Naive thymus-derived CD8-positive, alpha-beta T cell (primary cell): ENCODE results near the gene SLC15A3. TPM values are rescaled to one million over a fixed set of nuclear protein-coding genes. Genes with fewer than 3 reads are reported as not detected.
A peak's percentile ranks its signal among the peaks of the same experiment; 100 is the strongest.

Experiments
- ATAC-seq, 2 donors: fragments of 150-1000 bp; cut with Tn5 transposase in 1 of 2; sonication (Bioruptor Pico), chemical (Tn5 transposase) in 1 of 2; 1 replicate in 1 of 2; 2 replicates in 1 of 2; pipeline ENCODE4 v1.10.0; 2021; ENCODE audit warnings: mild to moderate bottlenecking in 2 of 2, moderate library complexity in 2 of 2
- POLR2A ChIA-PET: fragments of 350-600 bp; sonication (Branson Sonifier 250); formaldehyde crosslinking; loops from one replicate; lab custom pipeline; 2021; ENCODE audit warnings: antibody characterized with exemption; lab: Charles Lee
- DNase-seq, 10 donors: peaks; one replicate each; pipeline versions ENCODE4 v3.0.0 to v3.0.0-alpha.2; 2020 to 2022
- H3K27ac Mint-ChIP-seq, 10 donors: one replicate each; pipeline ENCODE4 v1.8.0; 2020 to 2022; ENCODE audit warnings: mild to moderate bottlenecking in 10 of 10, mixed read lengths in 10 of 10, moderate library complexity in 4 of 10, inconsistent platforms in 1 of 10
- H3K27me3 Mint-ChIP-seq, 5 donors: one replicate each; pipeline ENCODE4 v1.8.0; 2021 to 2022; ENCODE audit warnings: mixed read lengths in 5 of 5
- H3K36me3 Mint-ChIP-seq, 3 donors: one replicate each; pipeline ENCODE4 v1.8.0; 2020 to 2022; ENCODE audit warnings: mixed read lengths in 3 of 3, mild to moderate bottlenecking in 2 of 3, inconsistent platforms in 1 of 3
- H3K4me1 Mint-ChIP-seq, 4 donors: one replicate each; pipeline ENCODE4 v1.8.0; 2021 to 2022; ENCODE audit warnings: mixed read lengths in 4 of 4
- H3K4me3 Mint-ChIP-seq, 10 donors: one replicate each; pipeline ENCODE4 v1.8.0; 2020 to 2022; ENCODE audit warnings: mild to moderate bottlenecking in 10 of 10, mixed read lengths in 10 of 10, moderate library complexity in 6 of 10, inconsistent platforms in 1 of 10
- H3K9me3 Mint-ChIP-seq, 9 donors: one replicate each; pipeline ENCODE4 v1.8.0; 2020 to 2022; ENCODE audit warnings: mixed read lengths in 9 of 9, mild to moderate bottlenecking in 3 of 9, inconsistent platforms in 1 of 9, moderate library complexity in 1 of 9
- polyA plus RNA-seq, 3 donors: library from polyadenylated mRNA; unstranded; fragments of 300-500 nt; fragmentation: Illumina TruSeq; gene quantifications; one replicate each; pipeline ENCODE4 v1.2.3, GENCODE V29; 2021
- total RNA-seq, 8 experiments: library from RNA in 2 of 8; stranded (reverse) in 2 of 8; gene quantifications; one replicate each; pipeline ENCODE4 v1.2.3 and lab custom pipeline; 2021 to 2026

Gene SLC15A3
- total and polyA plus RNA-seq, 5 experiments from 2014 or later = 0.90 to 14.9 (median 3.4) TPM

DNA sequence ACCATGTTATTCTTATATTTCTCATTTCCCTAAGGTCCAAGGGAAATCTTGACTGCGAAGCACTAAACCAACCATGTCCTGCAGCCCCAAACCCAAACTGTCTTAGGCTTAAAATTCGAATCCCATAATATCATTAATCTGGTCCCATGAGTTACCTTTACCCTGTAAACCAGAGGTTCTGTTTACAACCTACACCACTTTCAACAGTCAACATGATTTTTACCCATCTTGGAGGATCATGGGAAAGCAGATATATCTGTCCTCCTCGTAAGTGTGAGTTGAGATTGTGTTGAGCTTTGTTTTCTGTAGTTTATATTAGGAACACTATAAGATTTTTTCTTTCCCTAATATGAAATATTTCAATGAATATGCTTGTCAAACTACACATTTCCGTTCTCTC, 52.0 kb downstream of the SLC15A3 start:
- Mint-ChIP-seq H3K36me3 (peaks cover 6 to 85% (median 20%) of the 10 kb centered on the region in 3 donors), H3K4me1 (peaks cover 16 to 31% (median 23%) of the 10 kb centered on the region in 4 donors), H3K27ac (peak overlapping the region in 1 of 10 donors; percentile 24), H3K27me3 (no peaks in the 10 kb centered on the region), H3K4me3 (no peak overlapping the region), H3K9me3 (no peaks in the 10 kb centered on the region)
- no peak for ATAC-seq
- POLR2A ChIA-PET = no interaction called here
- no peak for DNase-seq

DNA sequence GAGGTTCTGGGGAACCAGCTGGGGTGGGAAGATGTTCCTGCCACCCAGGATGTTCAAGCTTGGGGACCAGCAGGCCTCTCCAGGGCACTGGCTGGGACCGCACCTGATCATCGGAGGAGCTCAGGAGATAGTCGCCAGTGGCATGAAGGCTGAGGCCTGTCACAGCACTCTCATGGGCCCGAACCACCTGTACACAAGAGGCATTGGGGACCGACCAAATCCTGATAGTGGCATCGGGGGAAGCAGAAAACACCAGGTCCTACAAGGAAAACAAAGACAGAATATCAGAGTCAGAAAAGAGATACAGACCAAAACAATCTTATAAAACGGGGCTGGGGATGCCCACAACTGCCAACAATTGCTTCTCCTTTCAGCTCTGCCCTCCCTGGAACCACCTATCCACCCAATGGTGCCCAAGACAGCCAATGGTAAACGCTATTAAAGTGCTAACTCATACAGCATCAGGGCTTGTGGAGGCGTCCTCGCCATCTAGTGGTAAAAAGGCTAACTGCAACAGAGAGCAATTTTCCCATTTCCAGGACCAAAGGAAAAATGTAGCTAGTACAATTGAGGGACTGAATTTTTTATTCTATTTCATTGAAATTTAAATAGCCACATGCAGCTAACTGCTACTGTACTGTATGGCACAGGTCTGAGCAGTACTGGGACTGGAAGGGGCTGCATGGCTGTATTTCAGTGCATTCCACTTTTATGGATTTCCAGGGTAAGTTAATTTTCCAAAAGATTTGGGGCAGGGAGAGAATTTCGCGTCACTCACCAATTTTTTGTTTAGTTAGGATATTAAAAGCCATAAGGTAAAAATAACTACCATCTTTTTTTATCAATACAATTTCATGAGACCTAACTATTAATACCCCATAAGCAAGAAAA, 52.7 kb downstream of the SLC15A3 start:
- Mint-ChIP-seq H3K4me1 (peaks cover 13 to 26% (median 16%) of the 10 kb centered on the region in 4 donors), H3K36me3 (peaks cover 9 to 92% (median 24%) of the 10 kb centered on the region in 3 donors), H3K9me3 (no peaks in the 10 kb centered on the region), H3K27me3 (no peaks in the 10 kb centered on the region), H3K4me3 (no peak overlapping the region), H3K27ac (peak overlapping the region in 5 of 10 donors; percentile 1 to 81 (median 20))
- POLR2A ChIA-PET = interaction anchor here (0.7 to 0.9 kb wide), 2 partner anchors 48 to 230 kb away, joined by 3 read pairs; no protein-coding TSS in a partner anchor
- ATAC-seq = peak; percentile 89
- peak in 5 of 10 donors; percentile 31 to 63 (median 52) for DNase-seq

DNA sequence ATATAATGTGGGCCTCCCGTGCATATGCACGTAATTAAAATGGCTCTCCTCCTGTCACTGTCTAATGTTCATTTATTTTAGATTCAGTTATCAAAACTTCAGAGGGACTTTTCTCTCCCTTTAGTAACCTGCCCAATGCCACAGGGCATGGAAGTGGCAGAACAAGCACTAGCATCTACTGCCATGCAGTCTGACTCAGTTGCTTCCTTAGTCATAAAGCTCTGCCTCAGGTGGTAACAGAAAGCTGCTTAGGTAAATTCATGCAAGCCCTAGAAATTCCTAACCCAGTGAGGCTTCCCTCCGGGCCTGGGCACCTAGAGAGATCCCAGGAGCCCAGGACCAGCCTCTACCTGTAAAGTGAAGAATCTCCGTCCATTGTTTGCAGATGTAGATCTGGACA, 54.5 kb downstream of the SLC15A3 start:
- Mint-ChIP-seq H3K27ac (peak overlapping the region in 2 of 10 donors; percentile 67 to 92), H3K9me3 (no peaks in the 10 kb centered on the region), H3K4me1 (peaks cover 4 to 10% (median 6%) of the 10 kb centered on the region in 4 donors), H3K4me3 (no peak overlapping the region), H3K36me3 (peaks cover 11 to 96% (median 23%) of the 10 kb centered on the region in 3 donors), H3K27me3 (no peaks in the 10 kb centered on the region)
- no peak for DNase-seq
- ATAC-seq = no peak
- POLR2A ChIA-PET = interaction anchor here (0.8 kb wide), 1 partner anchor 133 kb away, joined by 3 read pairs; no protein-coding TSS in a partner anchor

- H3K4me1 Mint-ChIP-seq = peaks cover 0 to 12% (median 8%) of the 10 kb centered on the region in 4 donors
- no peak for ATAC-seq
- DNase-seq = no peak
- no peaks in the 10 kb centered on the region for H3K9me3 Mint-ChIP-seq
- peaks cover 11 to 85% (median 20%) of the 10 kb centered on the region in 3 donors for H3K36me3 Mint-ChIP-seq
- H3K4me3 Mint-ChIP-seq = no peak overlapping the region
- peak overlapping the region in 1 of 10 donors; percentile 33 for H3K27ac Mint-ChIP-seq
- POLR2A ChIA-PET = no interaction called here
- no peaks in the 10 kb centered on the region for H3K27me3 Mint-ChIP-seq
Measured at GRCh38 chr11:60895687-60896086, 56.3 kb downstream of the SLC15A3 start.

- ATAC-seq (no peak), DNase-seq (no peak)
- no peaks in the 10 kb centered on the region for H3K9me3 Mint-ChIP-seq
- POLR2A ChIA-PET = interaction anchor here (0.9 to 1.3 kb wide), 3 partner anchors 10 to 15 kb away, joined by 3 to 5 read pairs (median 3); no protein-coding TSS in a partner anchor
- no peak overlapping the region for H3K4me3 Mint-ChIP-seq
- peaks cover 0 to 15% (median 11%) of the 10 kb centered on the region in 4 donors for H3K4me1 Mint-ChIP-seq
- H3K27me3 Mint-ChIP-seq = no peaks in the 10 kb centered on the region
- peaks cover 4 to 61% (median 11%) of the 10 kb centered on the region in 3 donors for H3K36me3 Mint-ChIP-seq
- peak overlapping the region in 1 of 10 donors; percentile 50 for H3K27ac Mint-ChIP-seq
Measured at GRCh38 chr11:60891103-60891741, 60.8 kb downstream of the SLC15A3 start.

DNA sequence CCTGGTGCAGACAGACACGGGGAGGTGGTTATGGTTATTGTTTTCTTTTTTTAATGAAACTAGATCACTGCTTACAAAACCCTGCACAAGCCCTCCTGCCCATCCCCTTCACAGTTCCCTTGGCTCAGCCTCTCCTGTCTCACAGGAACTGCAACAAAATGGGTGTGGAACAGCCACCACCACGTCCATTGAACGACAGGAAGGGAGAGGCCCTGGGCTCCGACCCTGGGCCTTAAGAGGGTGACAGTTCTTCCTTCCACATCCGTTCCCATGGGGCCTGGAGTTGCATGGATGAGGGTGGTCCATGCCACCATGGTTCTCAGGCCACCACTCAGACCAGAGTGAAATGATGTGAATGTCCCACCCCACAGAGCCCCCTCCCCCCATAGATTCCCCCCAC, 61.3 kb downstream of the SLC15A3 start:
- H3K4me1 Mint-ChIP-seq = peaks cover 0 to 13% (median 11%) of the 10 kb centered on the region in 4 donors
- H3K27me3 Mint-ChIP-seq = no peaks in the 10 kb centered on the region
- no peak overlapping the region for H3K4me3 Mint-ChIP-seq
- ATAC-seq (no peak), DNase-seq (no peak)
- H3K27ac Mint-ChIP-seq = no peak overlapping the region
- POLR2A ChIA-PET = interaction anchor here (0.6 kb wide), 1 partner anchor 271 kb away, joined by 3 read pairs; the partner anchor contains the start of gene VPS37C
- H3K9me3 Mint-ChIP-seq = no peaks in the 10 kb centered on the region
- H3K36me3 Mint-ChIP-seq = peaks cover 4 to 59% (median 11%) of the 10 kb centered on the region in 3 donors

DNA sequence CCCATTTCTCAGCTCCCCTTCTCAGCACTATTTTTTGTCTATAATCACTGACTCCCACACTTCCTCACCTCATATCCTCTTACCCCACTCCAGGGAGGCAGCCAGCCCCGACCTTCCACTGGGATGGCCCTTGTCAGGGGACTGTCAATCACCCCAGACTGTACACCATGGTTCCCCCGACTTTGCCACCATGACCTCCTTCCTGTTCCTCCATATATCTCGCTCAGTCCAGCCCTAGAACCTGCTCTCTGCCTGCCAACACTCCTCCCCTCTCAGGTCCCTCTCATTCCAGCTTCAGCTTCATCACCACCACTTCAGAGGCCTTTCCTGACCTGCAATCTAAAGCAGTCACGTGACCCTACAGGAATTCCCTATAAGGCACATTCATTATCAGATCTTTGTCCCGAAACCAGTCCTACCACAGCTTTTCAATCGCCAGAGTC, 62.1 kb downstream of the SLC15A3 start:
- POLR2A ChIA-PET = no interaction called here

DNA sequence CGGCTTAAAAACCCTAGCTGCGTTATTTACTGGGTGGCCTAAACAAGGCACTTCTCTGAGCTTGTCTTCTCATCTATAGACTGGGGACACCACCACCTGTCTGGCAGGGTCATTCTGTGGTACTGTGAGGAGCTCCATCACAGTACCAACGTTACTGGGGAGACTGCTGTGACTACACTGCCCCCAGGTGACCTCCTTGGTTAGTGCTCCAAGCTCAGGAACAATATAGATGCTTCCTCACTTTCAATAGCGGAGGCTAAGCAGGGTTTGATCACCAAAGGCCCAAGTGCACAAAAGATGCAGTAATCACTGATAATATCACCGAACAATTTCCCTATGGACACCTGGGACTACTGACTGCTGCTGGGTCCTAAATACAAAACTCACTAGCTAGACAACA, 64.4 kb downstream of the SLC15A3 start:
- Mint-ChIP-seq H3K9me3 (no peaks in the 10 kb centered on the region), H3K27ac (peak overlapping the region in 1 of 10 donors; percentile 24), H3K36me3 (peaks cover 0 to 50% (median 6%) of the 10 kb centered on the region in 3 donors), H3K4me1 (peaks cover 6 to 20% (median 13%) of the 10 kb centered on the region in 4 donors), H3K4me3 (no peak overlapping the region), H3K27me3 (no peaks in the 10 kb centered on the region)
- POLR2A ChIA-PET = interaction anchor here (0.7 to 1.8 kb wide), 4 partner anchors 15 to 56 kb away, joined by 3 to 11 read pairs (median 4); partner anchors contain the start of gene PRPF19
- peak in 7 of 10 donors; percentile 15 to 72 (median 44) for DNase-seq
- ATAC-seq = peak; percentile 88 to 91

More for the DNA sequence above, 62.1 kb downstream of the SLC15A3 start:
- no peak overlapping the region for H3K4me3 Mint-ChIP-seq
- no peaks in the 10 kb centered on the region for H3K9me3 Mint-ChIP-seq
- H3K36me3 Mint-ChIP-seq = peaks cover 4 to 52% (median 10%) of the 10 kb centered on the region in 3 donors
- DNase-seq = no peak
- no peaks in the 10 kb centered on the region for H3K27me3 Mint-ChIP-seq
- peaks cover 0 to 11% (median 11%) of the 10 kb centered on the region in 4 donors for H3K4me1 Mint-ChIP-seq
- peak overlapping the region in 5 of 10 donors; percentile 0 to 92 (median 39) for H3K27ac Mint-ChIP-seq
- ATAC-seq = no peak

Other genes starting within 250 kb of the SLC15A3 start
- not detected for gene MS4A18, start 227.5 kb downstream of the SLC15A3 start, total RNA-seq
- gene MS4A18, start 227.5 kb downstream of the SLC15A3 start, polyA plus RNA-seq = not detected
- gene MS4A15, start 195.3 kb downstream of the SLC15A3 start, total RNA-seq = not detected
- gene MS4A15, start 195.3 kb downstream of the SLC15A3 start, polyA plus RNA-seq = not detected
- not detected for gene MS4A10, start 166.8 kb downstream of the SLC15A3 start, total RNA-seq
- gene MS4A10, start 166.8 kb downstream of the SLC15A3 start, polyA plus RNA-seq = not detected
- gene CCDC86, start 110.1 kb downstream of the SLC15A3 start, total RNA-seq = 10 to 100 TPM; 11.3 to 12.0 TPM
- gene CCDC86, start 110.1 kb downstream of the SLC15A3 start, polyA plus RNA-seq = 10 to 100 TPM; 10.8 to 27.1 (median 18.5) TPM
- under 1 TPM in 1 of 2 experiments, not detected in 1; 0.16 TPM for gene PTGDR2, start 96.2 kb downstream of the SLC15A3 start, total RNA-seq
- under 1 TPM in 1 of 3 donors, not detected in 2; 0.16 TPM for gene PTGDR2, start 96.2 kb downstream of the SLC15A3 start, polyA plus RNA-seq
- not detected for gene ZP1, start 84.6 kb downstream of the SLC15A3 start, total RNA-seq
- not detected for gene ZP1, start 84.6 kb downstream of the SLC15A3 start, polyA plus RNA-seq
- gene PRPF19, start 45.6 kb downstream of the SLC15A3 start, total RNA-seq = 10 to 100 TPM; 94.0 to 98.8 TPM
- 10 to 100 TPM; 14.2 to 19.5 (median 17.8) TPM for gene PRPF19, start 45.6 kb downstream of the SLC15A3 start, polyA plus RNA-seq
- 10 to 100 TPM; 52.4 to 60.5 TPM for gene TMEM109, start 38.0 kb downstream of the SLC15A3 start, total RNA-seq
- 100 to 1,000 TPM; 216 to 295 (median 272) TPM for gene TMEM109, start 38.0 kb downstream of the SLC15A3 start, polyA plus RNA-seq
- under 1 TPM in 1 of 2 experiments, not detected in 1; 0.88 TPM for gene TMEM132A, start 27.7 kb downstream of the SLC15A3 start, total RNA-seq
- gene TMEM132A, start 27.7 kb downstream of the SLC15A3 start, polyA plus RNA-seq = not detected
- 100 to 1,000 TPM; 384 to 405 TPM for gene CD6, start 19.5 kb upstream of the SLC15A3 start, total RNA-seq
- gene CD6, start 19.5 kb upstream of the SLC15A3 start, polyA plus RNA-seq = 100 to 1,000 TPM; 150 to 199 (median 153) TPM
- gene CD5, start 150.3 kb upstream of the SLC15A3 start, total RNA-seq = 100 to 1,000 TPM; 165 to 174 TPM
- gene CD5, start 150.3 kb upstream of the SLC15A3 start, polyA plus RNA-seq = 100 to 1,000 TPM; 136 to 227 (median 192) TPM
- gene VPS37C, start 209.2 kb upstream of the SLC15A3 start, total RNA-seq = 1 to 10 TPM; 5.4 to 6.3 TPM
- gene VPS37C, start 209.2 kb upstream of the SLC15A3 start, polyA plus RNA-seq = 1 to 10 TPM in 1 of 3 donors, under 1 TPM in 2; 0.62 to 1.3 (median 0.86) TPM